Epithelial cell of proximal tubule (primary cell): ENCODE measurements around the gene PDE7B. TPM values are rescaled to one million over a fixed set of nuclear protein-coding genes. Genes with fewer than 3 reads are reported as not detected.
A peak's percentile ranks its signal among the peaks of the same experiment; 100 is the strongest.

Source experiments
- DNase-seq: peaks from one replicate; pipeline ENCODE4 v3.0.0-alpha.2; 2011; ENCODE audit warnings: low read depth
- H3K4me3 ChIP-seq: 2 replicates; pipeline ENCODE4 v1.5.1; 2011; ENCODE audit warnings: low read depth, mild to moderate bottlenecking, low read length
- total RNA-seq: library from RNA; depleted of rRNA; stranded (reverse); fragments of >200 nt; gene quantifications from 2 replicates; pipeline ENCODE4 v1.2.3, GENCODE V29; 2015
- TF ChIP-seq, protein P1 (sequence below): conservative IDR thresholded peaks from 2 replicates; pipeline ENCODE4 v1.5.1; 2012; ENCODE audit warnings: low read depth, mild to moderate bottlenecking, low read length

Gene PDE7B
- total RNA-seq, 1 donor from 2014 or later = 2.4 TPM

DNA sequence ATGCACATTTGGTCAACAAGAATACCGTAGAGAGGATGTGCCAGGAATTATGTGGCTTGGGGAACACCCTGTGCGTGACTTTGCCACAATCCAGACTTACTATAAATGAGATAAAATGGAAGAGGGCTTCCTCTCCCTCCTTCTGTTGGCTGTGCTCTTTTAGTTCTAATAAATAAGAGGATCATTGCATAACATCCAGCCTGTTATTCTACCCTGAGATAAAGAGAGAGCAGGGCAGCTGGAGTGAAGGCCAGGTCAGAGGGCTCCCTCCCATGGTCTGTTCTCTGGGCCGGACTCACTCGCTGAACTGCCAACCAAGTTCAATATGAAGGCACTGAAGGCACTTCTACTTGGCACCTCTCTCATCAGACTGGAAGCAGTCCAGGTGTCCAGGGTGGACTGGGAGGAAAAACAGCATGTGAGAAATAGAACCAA, 306.9 kb downstream of the PDE7B start:
- DNase-seq = no peak
- TF ChIP-seq, protein P1, sequence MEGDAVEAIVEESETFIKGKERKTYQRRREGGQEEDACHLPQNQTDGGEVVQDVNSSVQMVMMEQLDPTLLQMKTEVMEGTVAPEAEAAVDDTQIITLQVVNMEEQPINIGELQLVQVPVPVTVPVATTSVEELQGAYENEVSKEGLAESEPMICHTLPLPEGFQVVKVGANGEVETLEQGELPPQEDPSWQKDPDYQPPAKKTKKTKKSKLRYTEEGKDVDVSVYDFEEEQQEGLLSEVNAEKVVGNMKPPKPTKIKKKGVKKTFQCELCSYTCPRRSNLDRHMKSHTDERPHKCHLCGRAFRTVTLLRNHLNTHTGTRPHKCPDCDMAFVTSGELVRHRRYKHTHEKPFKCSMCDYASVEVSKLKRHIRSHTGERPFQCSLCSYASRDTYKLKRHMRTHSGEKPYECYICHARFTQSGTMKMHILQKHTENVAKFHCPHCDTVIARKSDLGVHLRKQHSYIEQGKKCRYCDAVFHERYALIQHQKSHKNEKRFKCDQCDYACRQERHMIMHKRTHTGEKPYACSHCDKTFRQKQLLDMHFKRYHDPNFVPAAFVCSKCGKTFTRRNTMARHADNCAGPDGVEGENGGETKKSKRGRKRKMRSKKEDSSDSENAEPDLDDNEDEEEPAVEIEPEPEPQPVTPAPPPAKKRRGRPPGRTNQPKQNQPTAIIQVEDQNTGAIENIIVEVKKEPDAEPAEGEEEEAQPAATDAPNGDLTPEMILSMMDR = peak; percentile 35
- no peak overlapping the region for H3K4me3 ChIP-seq

DNA sequence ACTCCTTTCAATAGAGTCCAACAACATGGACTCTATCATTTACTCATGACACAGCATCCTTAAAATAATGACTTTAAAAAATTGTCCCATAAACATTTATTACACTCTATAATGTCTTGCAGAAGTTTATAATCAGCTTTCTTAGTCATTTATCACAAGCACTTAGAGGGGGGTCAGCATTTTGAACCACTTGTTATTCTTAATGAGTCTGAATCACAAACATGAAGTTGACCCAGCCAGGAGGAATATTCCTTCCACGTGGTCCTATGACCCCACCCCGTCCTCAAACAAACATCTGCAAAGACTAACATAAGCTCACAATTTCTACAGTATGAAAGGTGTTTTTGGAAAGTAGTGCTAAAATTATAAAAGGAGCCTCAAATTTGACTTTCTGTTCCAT, 307.5 kb downstream of the PDE7B start:
- H3K4me3 ChIP-seq = no peak overlapping the region
- DNase-seq = no peak
- TF ChIP-seq, protein P1 = no peak

DNA sequence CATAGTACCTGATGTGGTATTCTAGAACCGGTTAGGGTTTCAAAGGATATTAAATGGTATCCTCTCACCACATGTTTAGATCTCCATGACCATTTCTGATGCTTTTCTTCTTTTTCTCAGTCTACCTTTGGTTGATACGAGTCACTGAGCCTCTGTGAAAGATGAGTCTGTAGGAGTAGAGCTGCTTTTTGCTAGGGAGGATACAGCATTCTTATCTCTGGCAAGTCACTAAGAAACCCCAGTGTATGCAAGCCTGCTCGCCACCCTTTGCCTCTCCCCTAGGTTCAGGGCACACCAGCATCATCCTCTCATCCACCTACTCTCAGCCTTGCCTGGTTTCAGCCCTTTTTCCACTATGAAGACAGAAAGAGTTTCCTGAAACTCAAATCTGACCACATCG, 308.7 kb downstream of the PDE7B start:
- no peak for DNase-seq
- no peak overlapping the region for H3K4me3 ChIP-seq
- TF ChIP-seq, protein P1 = no peak

DNA sequence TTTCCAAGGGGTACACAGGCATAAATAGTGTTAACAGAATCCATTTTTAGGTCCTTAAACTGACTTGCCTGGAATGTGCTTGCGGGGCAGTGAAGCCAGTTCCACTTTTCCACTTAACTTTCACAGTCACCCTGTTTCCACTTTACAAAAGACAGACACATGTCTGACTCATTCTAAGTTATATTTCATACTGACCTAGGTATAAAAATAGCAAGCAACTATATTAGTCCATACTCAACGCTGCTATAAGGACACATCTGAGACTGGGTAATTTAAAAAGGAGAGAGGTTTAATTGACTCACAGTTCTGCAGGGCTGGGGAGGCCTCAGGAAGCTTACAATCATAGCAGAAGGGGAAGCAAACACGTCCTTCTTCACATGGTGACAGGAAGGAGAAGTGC, 310.4 kb downstream of the PDE7B start:
- no peak overlapping the region for H3K4me3 ChIP-seq
- no peak for DNase-seq
- TF ChIP-seq, protein P1 = no peak

DNA sequence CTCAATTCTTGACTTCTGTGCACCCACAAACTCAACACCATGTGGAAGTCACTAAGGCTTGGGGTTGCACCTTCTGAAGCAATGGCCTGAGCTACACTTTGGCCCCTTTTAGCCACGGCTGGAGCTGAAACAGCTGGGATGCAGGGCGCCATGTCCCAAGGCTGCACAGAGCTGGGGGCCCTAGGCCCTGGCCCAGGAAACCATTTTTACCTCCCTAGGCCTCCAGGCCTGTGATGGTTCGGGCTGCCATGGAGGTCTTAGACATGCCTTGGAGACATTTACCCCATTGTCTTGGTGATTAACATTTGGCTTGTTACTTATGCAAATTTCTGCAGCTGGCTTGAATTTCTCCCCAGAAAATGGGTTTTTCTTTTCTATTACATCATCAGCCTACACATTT, 311.8 kb downstream of the PDE7B start:
- TF ChIP-seq, protein P1 = no peak
- no peak overlapping the region for H3K4me3 ChIP-seq
- DNase-seq = no peak

DNA sequence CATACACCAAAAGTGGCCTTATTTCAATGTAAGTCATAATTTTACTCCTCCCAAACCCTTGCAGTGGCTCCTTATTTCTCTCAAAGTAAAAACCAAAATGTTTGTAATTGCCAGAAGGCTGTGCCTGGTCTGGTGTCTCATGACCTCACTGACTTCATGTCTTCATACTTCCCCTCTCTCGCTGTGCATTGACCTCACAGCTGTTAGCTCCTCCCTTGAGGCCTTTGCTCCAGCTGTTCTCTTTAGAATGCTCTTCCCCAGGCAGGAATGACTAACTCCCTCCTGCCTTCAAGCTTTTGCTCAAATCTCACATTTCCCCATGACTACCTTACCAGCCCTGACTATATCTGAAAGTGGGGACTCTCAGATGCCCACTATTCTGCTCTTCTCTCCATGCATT, 315.3 kb downstream of the PDE7B start:
- TF ChIP-seq, protein P1 = no peak
- no peak for DNase-seq
- no peak overlapping the region for H3K4me3 ChIP-seq

DNA sequence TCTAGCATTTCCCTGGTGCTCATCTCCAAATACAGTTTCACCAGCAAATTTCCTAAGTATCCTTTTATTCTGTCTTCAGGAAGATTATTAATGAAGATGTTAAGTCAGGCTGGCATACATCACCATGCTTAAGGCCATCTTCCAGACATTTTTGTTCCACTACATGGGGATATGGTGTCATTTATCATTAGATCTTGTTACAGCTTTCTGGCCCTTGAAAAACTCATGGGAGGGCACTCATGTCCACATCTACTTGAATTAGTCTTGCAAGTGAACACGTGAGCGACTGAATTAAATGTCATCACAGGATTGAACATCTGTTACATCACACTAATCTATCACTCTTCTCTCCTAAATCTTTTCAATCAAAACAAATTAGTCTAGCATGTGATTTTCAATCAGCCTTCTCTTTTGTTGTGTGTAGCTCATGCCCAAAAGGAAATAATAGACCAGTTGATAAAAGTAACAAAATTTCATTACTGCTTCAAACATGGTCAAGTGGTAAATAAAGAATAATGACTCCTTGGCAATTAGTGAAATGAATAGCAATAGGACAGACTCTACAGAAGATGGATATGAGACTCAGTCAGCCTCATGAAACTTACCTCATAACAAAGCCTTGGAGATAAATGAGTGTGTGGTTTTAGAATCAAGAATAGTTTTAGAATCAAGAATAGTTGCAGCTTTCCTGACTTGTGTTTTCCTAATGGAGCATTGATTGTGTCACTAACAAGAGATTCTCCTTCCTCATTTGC, 318.1 kb downstream of the PDE7B start:
- DNase-seq = no peak
- no peak overlapping the region for H3K4me3 ChIP-seq
- TF ChIP-seq, protein P1 = no peak
